WTC11 (cell line): Measurements from ENCODE around the gene LYRM1. TPM values are rescaled to one million over a fixed set of nuclear protein-coding genes. Genes with fewer than 3 reads are reported as not detected.

ENCODE experiments used
- ATAC-seq: fragments of 200-7000 bp; cut with Tn5 transposase; 2 replicates; pipeline ENCODE4 v1.10.0; 2021; ENCODE audit warnings: mild to moderate bottlenecking, moderate library complexity
- CTCF ChIA-PET: fragments of 300-600 bp; sonication (Branson Sonifier 250); formaldehyde crosslinking; loops from one replicate; lab custom pipeline; 2021; ENCODE audit warnings: antibody characterized with exemption; lab: Charles Lee
- POLR2A ChIA-PET: fragments of 350-600 bp; sonication (Branson Sonifier 250); formaldehyde crosslinking; loops from one replicate; lab custom pipeline; 2021; ENCODE audit warnings: antibody characterized with exemption; lab: Charles Lee
- DNase-seq: peaks from one replicate; pipeline ENCODE4 v3.0.0; 2021; ENCODE audit warnings: low spot score
- H3K27ac Mint-ChIP-seq: 2 replicates; pipeline ENCODE4 v1.8.0; 2021; ENCODE audit warnings: mixed read lengths
- H3K27me3 Mint-ChIP-seq: 2 replicates; pipeline ENCODE4 v1.8.0; 2021; ENCODE audit warnings: low read depth, mild to moderate bottlenecking, moderate library complexity, mixed read lengths
- H3K36me3 Mint-ChIP-seq: 2 replicates; pipeline ENCODE4 v1.8.0; 2021; ENCODE audit warnings: mixed read lengths
- H3K4me1 Mint-ChIP-seq: 2 replicates; pipeline ENCODE4 v1.8.0; 2022; ENCODE audit warnings: mixed read lengths
- H3K4me3 Mint-ChIP-seq: 2 replicates; pipeline ENCODE4 v1.8.0; 2021; ENCODE audit warnings: mild to moderate bottlenecking, moderate library complexity, mixed read lengths
- H3K9me3 Mint-ChIP-seq: 2 replicates; pipeline ENCODE4 v1.8.0; 2021; ENCODE audit warnings: mixed read lengths
- AFF4 ChIP-seq: sonication (generic); formaldehyde crosslinking; IDR thresholded peaks from 2 replicates; pipeline ENCODE4 v1.8.1; 2023; ENCODE audit warnings: mild to moderate bottlenecking, missing genetic modification reagents, borderline replicate concordance
- ATF2 ChIP-seq: sonication (generic); formaldehyde crosslinking; IDR thresholded peaks from 2 replicates; pipeline ENCODE4 v1.8.1; 2022; ENCODE audit warnings: low read depth, missing genetic modification reagents, borderline replicate concordance
- E2F5 ChIP-seq: sonication (generic); formaldehyde crosslinking; IDR thresholded peaks from 2 replicates; pipeline ENCODE4 v1.8.1; 2022; ENCODE audit warnings: mild to moderate bottlenecking, moderate library complexity, missing genetic modification reagents
- ETV6 ChIP-seq: sonication (generic); formaldehyde crosslinking; IDR thresholded peaks from 2 replicates; pipeline ENCODE4 v1.8.1; 2022; ENCODE audit warnings: mild to moderate bottlenecking, missing genetic modification reagents
- HMGA2 ChIP-seq: fragments of 250-450 bp; sonication (Bioruptor Pico); IDR thresholded peaks from 2 replicates; pipeline ENCODE4 v1.4.0; 2021; ENCODE audit warnings: mild to moderate bottlenecking, moderate library complexity
- IRF1 ChIP-seq: sonication (generic); formaldehyde crosslinking; IDR thresholded peaks from 2 replicates; pipeline ENCODE4 v1.8.0; 2023; ENCODE audit warnings: missing genetic modification reagents
- IRF2 ChIP-seq: sonication (generic); formaldehyde crosslinking; IDR thresholded peaks from 2 replicates; pipeline ENCODE4 v1.8.0; 2022; ENCODE audit warnings: low read depth, missing genetic modification reagents, borderline replicate concordance
- JAZF1 ChIP-seq: fragments of 250-450 bp; sonication (Bioruptor Pico); IDR thresholded peaks from 2 replicates; pipeline ENCODE4 v1.9.0; 2021; ENCODE audit warnings: moderate library complexity, mild to moderate bottlenecking, inconsistent platforms
- MYBL2 ChIP-seq: sonication (generic); formaldehyde crosslinking; IDR thresholded peaks from 2 replicates; pipeline ENCODE4 v1.8.1; 2023; ENCODE audit warnings: mild to moderate bottlenecking, moderate library complexity, missing genetic modification reagents
- NFE2L1 ChIP-seq: sonication (generic); formaldehyde crosslinking; IDR thresholded peaks from 2 replicates; pipeline ENCODE4 v1.8.1; 2023; ENCODE audit warnings: missing genetic modification reagents
- NR1H2 ChIP-seq: sonication (generic); formaldehyde crosslinking; IDR thresholded peaks from 2 replicates; pipeline ENCODE4 v1.9.0; 2021; ENCODE audit warnings: mild to moderate bottlenecking, moderate library complexity, missing genetic modification reagents
- NR2C2 ChIP-seq: sonication (generic); formaldehyde crosslinking; IDR thresholded peaks from 2 replicates; pipeline ENCODE4 v1.8.0; 2022; ENCODE audit warnings: mild to moderate bottlenecking, missing genetic modification reagents
- OVOL2 ChIP-seq: fragments of 250-450 bp; sonication (Bioruptor Pico); IDR thresholded peaks from 2 replicates; pipeline ENCODE4 v1.9.0; 2021; ENCODE audit warnings: mild to moderate bottlenecking, borderline replicate concordance
- PRRX2 ChIP-seq: fragments of 250-450 bp; sonication (Bioruptor Pico); IDR thresholded peaks from 2 replicates; pipeline ENCODE4 v1.8.0; 2021; ENCODE audit warnings: mild to moderate bottlenecking
- TCF7 ChIP-seq: sonication (generic); formaldehyde crosslinking; IDR thresholded peaks from 2 replicates; pipeline ENCODE4 v1.8.0; 2022; ENCODE audit warnings: mild to moderate bottlenecking, low read depth, missing genetic modification reagents, moderate library complexity
- TEAD1 ChIP-seq: sonication (generic); formaldehyde crosslinking; IDR thresholded peaks from 2 replicates; pipeline ENCODE4 v1.8.0; 2022; ENCODE audit warnings: mild to moderate bottlenecking, missing genetic modification reagents
- TP53 ChIP-seq: sonication (generic); formaldehyde crosslinking; IDR thresholded peaks from 2 replicates; pipeline ENCODE4 v1.8.1; 2023; ENCODE audit warnings: mild to moderate bottlenecking, missing genetic modification reagents
- ZNF396 ChIP-seq: fragments of 250-450 bp; sonication (Bioruptor Pico); IDR thresholded peaks from 2 replicates; pipeline ENCODE4 v1.8.0; 2021; ENCODE audit warnings: mild to moderate bottlenecking, moderate library complexity, borderline replicate concordance
- ZNF423 ChIP-seq: fragments of 250-450 bp; sonication (Bioruptor Pico); IDR thresholded peaks from 2 replicates; pipeline ENCODE4 v2.1.2; 2022; ENCODE audit warnings: mild to moderate bottlenecking, moderate library complexity
- total RNA-seq: library from RNA; stranded (reverse); gene quantifications from 3 replicates; pipeline ENCODE4 v1.2.3, GENCODE V29; 2021
- TF ChIP-seq, protein P1 (sequence below): fragments of 250-450 bp; sonication (Bioruptor Pico); IDR thresholded peaks from 2 replicates; pipeline ENCODE4 v1.9.0; 2021; ENCODE audit warnings: moderate library complexity, mild to moderate bottlenecking, inconsistent platforms, borderline replicate concordance
- TF ChIP-seq, protein P2 (sequence below): sonication (generic); formaldehyde crosslinking; IDR thresholded peaks from 2 replicates; pipeline ENCODE4 v1.8.0; 2022; ENCODE audit warnings: mild to moderate bottlenecking, missing genetic modification reagents
- TF ChIP-seq, protein P3 (sequence below): sonication (generic); formaldehyde crosslinking; IDR thresholded peaks from 2 replicates; pipeline ENCODE4 v1.8.0; 2022; ENCODE audit warnings: mild to moderate bottlenecking, missing genetic modification reagents

Gene LYRM1
- total RNA-seq, 1 experiment from 2014 or later = 11.4 TPM

DNA sequence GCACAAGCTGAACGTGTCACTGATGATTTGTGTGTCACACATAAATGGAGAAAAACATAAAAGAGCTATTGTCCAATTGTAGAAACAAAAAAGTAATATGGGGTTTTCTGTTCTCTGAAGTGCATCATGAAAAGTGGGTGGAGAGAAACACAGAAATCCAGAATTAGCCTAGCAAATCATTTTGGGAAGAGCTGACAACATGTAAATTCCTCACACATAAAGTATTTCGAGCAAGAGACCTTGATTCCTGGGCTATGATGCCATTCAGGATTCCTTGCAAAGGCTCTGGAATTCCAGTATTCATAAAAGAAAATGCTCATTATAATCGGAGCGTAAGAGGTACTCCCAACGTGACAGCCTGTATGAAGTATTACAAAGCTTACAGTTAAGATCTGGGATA lies 1.5 kb upstream of the LYRM1 start:
- H3K4me1 Mint-ChIP-seq = peaks cover 44% of the 10 kb centered on the region
- no peaks in the 10 kb centered on the region for H3K27me3 Mint-ChIP-seq
- peak overlapping the region; percentile 12 for H3K27ac Mint-ChIP-seq
- DNase-seq (no peak), ATAC-seq (no peak)
- H3K36me3 Mint-ChIP-seq = peaks cover 19% of the 10 kb centered on the region
- POLR2A ChIA-PET = interaction anchor here (1.1 to 1.6 kb wide), 3 partner anchors 11 to 41 kb away, joined by 3 to 4 read pairs (median 3); no protein-coding TSS in a partner anchor
- no peaks in the 10 kb centered on the region for H3K9me3 Mint-ChIP-seq
- CTCF ChIA-PET = interaction anchor here (0.7 to 1.1 kb wide), 2 partner anchors 9 to 24 kb away, joined by 3 read pairs; no protein-coding TSS in a partner anchor
- TF ChIP-seq, protein P1, sequence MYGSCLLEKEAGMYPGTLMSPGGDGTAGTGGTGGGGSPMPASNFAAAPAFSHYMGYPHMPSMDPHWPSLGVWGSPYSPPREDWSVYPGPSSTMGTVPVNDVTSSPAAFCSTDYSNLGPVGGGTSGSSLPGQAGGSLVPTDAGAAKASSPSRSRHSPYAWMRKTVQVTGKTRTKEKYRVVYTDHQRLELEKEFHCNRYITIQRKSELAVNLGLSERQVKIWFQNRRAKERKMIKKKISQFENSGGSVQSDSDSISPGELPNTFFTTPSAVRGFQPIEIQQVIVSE = no peak
- TF ChIP-seq TP53 (CRISPR knock-in tag) = no peak
- no peak for TF ChIP-seq HMGA2 (CRISPR knock-in tag)
- no peak for TF ChIP-seq TEAD1 (CRISPR knock-in tag)
- no peak for TF ChIP-seq TCF7 (CRISPR knock-in tag)
- no peak for TF ChIP-seq ATF2 (CRISPR knock-in tag)
- TF ChIP-seq E2F5 (CRISPR knock-in tag) = no peak
- no peak for TF ChIP-seq ETV6 (CRISPR knock-in tag)
- TF ChIP-seq, protein P2, sequence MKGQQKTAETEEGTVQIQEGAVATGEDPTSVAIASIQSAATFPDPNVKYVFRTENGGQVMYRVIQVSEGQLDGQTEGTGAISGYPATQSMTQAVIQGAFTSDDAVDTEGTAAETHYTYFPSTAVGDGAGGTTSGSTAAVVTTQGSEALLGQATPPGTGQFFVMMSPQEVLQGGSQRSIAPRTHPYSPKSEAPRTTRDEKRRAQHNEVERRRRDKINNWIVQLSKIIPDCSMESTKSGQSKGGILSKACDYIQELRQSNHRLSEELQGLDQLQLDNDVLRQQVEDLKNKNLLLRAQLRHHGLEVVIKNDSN (CRISPR knock-in tag) = no peak
- TF ChIP-seq MYBL2 (CRISPR knock-in tag) = no peak
- TF ChIP-seq JAZF1 = no peak
- TF ChIP-seq, all 79 proteins: peak for 0
- H3K4me3 Mint-ChIP-seq = peak overlapping the region; percentile 83

GRCh38 chr16:20899477-20900298 lies 883 bp upstream of the LYRM1 start:
- peaks cover 19% of the 10 kb centered on the region for H3K36me3 Mint-ChIP-seq
- ATAC-seq (no peak), DNase-seq (peak; percentile 20)
- H3K4me3 Mint-ChIP-seq = peak overlapping the region; percentile 83
- H3K9me3 Mint-ChIP-seq = no peaks in the 10 kb centered on the region
- H3K27ac Mint-ChIP-seq = peak overlapping the region; percentile 12; the same call in 1 of the 2 replicates
- H3K4me1 Mint-ChIP-seq = peaks cover 49% of the 10 kb centered on the region
- TF ChIP-seq, protein P3, sequence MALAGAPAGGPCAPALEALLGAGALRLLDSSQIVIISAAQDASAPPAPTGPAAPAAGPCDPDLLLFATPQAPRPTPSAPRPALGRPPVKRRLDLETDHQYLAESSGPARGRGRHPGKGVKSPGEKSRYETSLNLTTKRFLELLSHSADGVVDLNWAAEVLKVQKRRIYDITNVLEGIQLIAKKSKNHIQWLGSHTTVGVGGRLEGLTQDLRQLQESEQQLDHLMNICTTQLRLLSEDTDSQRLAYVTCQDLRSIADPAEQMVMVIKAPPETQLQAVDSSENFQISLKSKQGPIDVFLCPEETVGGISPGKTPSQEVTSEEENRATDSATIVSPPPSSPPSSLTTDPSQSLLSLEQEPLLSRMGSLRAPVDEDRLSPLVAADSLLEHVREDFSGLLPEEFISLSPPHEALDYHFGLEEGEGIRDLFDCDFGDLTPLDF = no peak
- TF ChIP-seq NFE2L1 (no peak), OVOL2 (CRISPR knock-in tag) (no peak), NR2C2 (CRISPR knock-in tag) (no peak), ZNF423 (CRISPR knock-in tag) (no peak), IRF1 (no peak), NR1H2 (no peak), IRF2 (CRISPR knock-in tag) (no peak), AFF4 (CRISPR knock-in tag) (no peak), PRRX2 (CRISPR knock-in tag) (no peak), ZNF396 (CRISPR knock-in tag) (no peak)
- TF ChIP-seq, all 79 proteins: peak for 0
- CTCF ChIA-PET = interaction anchor here (0.5 to 1.4 kb wide), 7 partner anchors 9 to 288 kb away, joined by 3 to 5 read pairs (median 3); no protein-coding TSS in a partner anchor
- no peaks in the 10 kb centered on the region for H3K27me3 Mint-ChIP-seq
- POLR2A ChIA-PET = interaction anchor here (0.6 to 1.7 kb wide), 8 partner anchors 10 to 42 kb away, joined by 3 to 9 read pairs (median 4); no protein-coding TSS in a partner anchor
